HCT116 (cell line): ENCODE results near the gene ZBTB20. TPM values are rescaled to one million over a fixed set of nuclear protein-coding genes. Genes with fewer than 3 reads are reported as not detected.

Experiments used
- ATAC-seq: fragments of 200-7000 bp; cut with Tn5 transposase; 2 replicates; pipeline ENCODE4 v1.9.1; 2020; ENCODE audit warnings: mild to moderate bottlenecking, moderate library complexity
- BruUV-seq: library from RNA; stranded (reverse); fragments of 400-500 nt; replicated peaks from 2 replicates; lab custom pipeline; 2021; lab: Mats Ljungman, UMichigan
- CTCF ChIA-PET: fragments of 300-600 bp; sonication (Branson Sonifier 250); formaldehyde crosslinking; loops from one replicate; lab custom pipeline; 2021; ENCODE audit warnings: antibody characterized with exemption; lab: Charles Lee
- POLR2A ChIA-PET: fragments of 300-600, 350-600 bp; sonication (Branson Sonifier 250); formaldehyde crosslinking; loops from one replicate; lab custom pipeline; 2021; ENCODE audit warnings: antibody characterized with exemption; lab: Charles Lee
- RAD21 ChIA-PET, 2 experiments: fragments of 300-600 bp; sonication (Branson Sonifier 250); formaldehyde crosslinking; loops; one replicate each; lab custom pipeline; 2023; ENCODE audit warnings: low total read pairs in 2 of 2; ENCODE audit not compliant: uncharacterized antibody in 2 of 2, unreplicated experiment in 2 of 2, low non-redundant PET in 1 of 2; lab: Charles Lee
- DNase-seq: peaks from one replicate; pipeline ENCODE4 v3.0.0-alpha.2; 2010; ENCODE audit warnings: low read depth, low spot score
- H2AFZ ChIP-seq: fragments of 200-600 bp; shearing (Covaris generic), sonication (generic); 2 replicates; pipeline ENCODE4 v1.6.1; 2017; ENCODE audit warnings: low read depth, mixed run types, mixed read lengths, antibody characterized with exemption, low read length; ENCODE audit not compliant: poor library complexity, severe bottlenecking
- H3K27ac ChIP-seq: 2 replicates; pipeline ENCODE4 v1.5.1; 2012; ENCODE audit warnings: low read depth, low read length
- H3K27me3 ChIP-seq: fragments of 200-600 bp; sonication (generic); 2 replicates; pipeline ENCODE4 v1.6.1; 2016; ENCODE audit warnings: mixed run types, low read length, mixed read lengths; ENCODE audit not compliant: insufficient read depth
- H3K36me3 ChIP-seq, 2 experiments: fragments of 200-500 bp in 1 of 2; fragments of 200-600 bp in 1 of 2; sonication (Bioruptor generic) in 1 of 2; sonication (generic) in 1 of 2; 2 replicates each; pipeline versions ENCODE4 v1.5.1 to v1.6.1; 2014 to 2016; ENCODE audit warnings: low read length in 2 of 2, inconsistent platforms in 1 of 2, mixed read lengths in 1 of 2, mixed run types in 1 of 2; ENCODE audit not compliant: insufficient read depth in 2 of 2, control insufficient read depth in 1 of 2
- H3K4me1 ChIP-seq, 2 experiments: fragments of 200-600 bp in 1 of 2; sonication (generic) in 1 of 2; 2 replicates each; pipeline versions ENCODE4 v1.5.1 to v1.6.1; 2012 to 2017; ENCODE audit warnings: low read length in 2 of 2, inconsistent platforms in 1 of 2, mild to moderate bottlenecking in 1 of 2, mixed read lengths in 1 of 2, mixed run types in 1 of 2, moderate library complexity in 1 of 2; ENCODE audit not compliant: insufficient read depth in 2 of 2, control insufficient read depth in 1 of 2
- H3K4me2 ChIP-seq: fragments of 200-600 bp; sonication (generic); 2 replicates; pipeline ENCODE4 v1.6.1; 2017; ENCODE audit warnings: mixed run types, low read length, mixed read lengths
- H3K4me3 ChIP-seq, 2 experiments: fragments of 200-600 bp in 1 of 2; sonication (generic) in 1 of 2; replicated peaks in 1 of 2; 2 replicates each; pipeline ENCODE4 v1.5.1; 2011 to 2016; ENCODE audit warnings: low read length in 2 of 2, control low read depth in 1 of 2, low read depth in 1 of 2, mild to moderate bottlenecking in 1 of 2, mixed read lengths in 1 of 2, mixed run types in 1 of 2
- H3K79me2 ChIP-seq: fragments of 200-600 bp; sonication (generic); 2 replicates; pipeline ENCODE4 v1.6.1; 2017; ENCODE audit warnings: mild to moderate bottlenecking, mixed run types, low read length, moderate library complexity, mixed read lengths; ENCODE audit not compliant: insufficient read depth
- H3K9ac ChIP-seq: fragments of 200-600 bp; sonication (generic); 2 replicates; pipeline ENCODE4 v1.6.1; 2016; ENCODE audit warnings: low read length, mixed read lengths
- H3K9me2 ChIP-seq: fragments of 200-600 bp; sonication (generic), shearing (Covaris generic); 2 replicates; pipeline ENCODE4 v1.6.1; 2017; ENCODE audit warnings: mixed run types, mild to moderate bottlenecking, moderate library complexity; ENCODE audit not compliant: insufficient read depth
- H3K9me3 ChIP-seq, 2 experiments: fragments of 200-500 bp in 1 of 2; fragments of 200-600 bp in 1 of 2; sonication (Bioruptor generic) in 1 of 2; sonication (generic) in 1 of 2; 2 replicates each; pipeline ENCODE4 v1.6.1; 2014 to 2017; ENCODE audit warnings: low read length in 2 of 2, mixed read lengths in 2 of 2, inconsistent platforms in 1 of 2, low read depth in 1 of 2, mild to moderate bottlenecking in 1 of 2, mixed run types in 1 of 2, moderate library complexity in 1 of 2; ENCODE audit not compliant: control insufficient read depth in 1 of 2, insufficient read depth in 1 of 2
- H4K20me1 ChIP-seq: fragments of 200-600 bp; sonication (generic), shearing (Covaris generic); 2 replicates; pipeline ENCODE4 v1.6.1; 2017; ENCODE audit warnings: mixed run types, mild to moderate bottlenecking, moderate library complexity; ENCODE audit not compliant: insufficient read depth
- CEBPB ChIP-seq: IDR thresholded peaks from 2 replicates; pipeline ENCODE4 v1.6.1; 2012; ENCODE audit warnings: low read depth
- EZH2 ChIP-seq: fragments of 200-600 bp; sonication (generic); IDR thresholded peaks from 2 replicates; pipeline ENCODE4 v1.6.1; 2017; ENCODE audit warnings: antibody characterized with exemption, mixed run types
- MAX ChIP-seq: IDR thresholded peaks from 2 replicates; pipeline ENCODE4 v1.6.1; 2012
- POLR2AphosphoS5 ChIP-seq: IDR thresholded peaks from 2 replicates; pipeline ENCODE4 v1.6.1; 2011; ENCODE audit warnings: mild to moderate bottlenecking, low read depth, low read length, moderate library complexity
- RAD21 ChIP-seq: IDR thresholded peaks from 2 replicates; pipeline ENCODE4 v1.6.1; 2012; ENCODE audit warnings: low read depth, mild to moderate bottlenecking
- SIN3A ChIP-seq: IDR thresholded peaks from 2 replicates; pipeline ENCODE4 v1.6.1; 2012; ENCODE audit warnings: low read depth
- SP1 ChIP-seq: IDR thresholded peaks from 2 replicates; pipeline ENCODE4 v1.6.1; 2012; ENCODE audit warnings: low read depth
- YY1 ChIP-seq: IDR thresholded peaks from 2 replicates; pipeline ENCODE4 v1.6.1; 2011; ENCODE audit warnings: low read length, low read depth, moderate library complexity, mild to moderate bottlenecking; ENCODE audit not compliant: insufficient replicate concordance; ENCODE audit errors: extremely low read depth
- ZNF274 ChIP-seq: fragments of 200-500 bp; sonication (Bioruptor generic); IDR thresholded peaks from 2 replicates; pipeline ENCODE4 v1.6.1; 2014; ENCODE audit warnings: mild to moderate bottlenecking, low read depth, low read length, inconsistent platforms
- intact Hi-C: fragments of 100-400 bp; cut with micrococcal nuclease; formaldehyde crosslinking; loops from 2 replicates; pipeline ENCODE4 v1.10.0; 2022
- total RNA-seq: library from RNA; stranded (reverse); gene quantifications from one replicate; pipeline ENCODE4 v1.2.1, GENCODE V29; 2021; ENCODE audit not compliant: unreplicated experiment
- TF ChIP-seq, protein P1 (sequence below), 3 experiments: fragments of 200-600 bp in 1 of 3; sonication (generic) in 1 of 3; IDR thresholded peaks in 2 of 3; conservative IDR thresholded peaks in 1 of 3; 2 replicates each; pipeline ENCODE4 v1.5.1; 2012 to 2017; ENCODE audit warnings: low read depth in 2 of 3, low read length in 2 of 3, antibody characterized with exemption in 1 of 3, borderline replicate concordance in 1 of 3, control low read depth in 1 of 3, mild to moderate bottlenecking in 1 of 3, mixed read lengths in 1 of 3, mixed run types in 1 of 3, moderate library complexity in 1 of 3; ENCODE audit not compliant: insufficient read depth in 1 of 3

ZBTB20 gene
- total RNA-seq, 1 experiment from 2014 or later, result 42.1 TPM

DNA sequence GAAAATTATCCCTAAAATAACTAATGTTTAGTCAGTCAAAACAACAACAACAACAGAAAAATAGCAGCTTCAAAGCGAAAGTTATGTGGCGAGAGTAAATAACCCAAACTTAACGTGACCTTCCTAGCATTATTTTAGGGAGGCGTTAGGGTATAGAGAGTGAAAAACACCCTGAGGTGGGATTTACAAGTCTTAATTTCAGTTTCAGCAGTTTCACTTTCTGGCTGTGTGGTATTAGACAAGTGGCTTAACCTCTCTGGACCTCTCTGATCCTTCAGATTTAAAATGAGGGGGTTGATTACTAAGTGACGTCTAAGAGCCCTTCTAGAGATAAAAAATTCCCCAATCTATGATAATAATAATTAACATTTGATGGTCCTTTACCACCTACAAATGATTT lies 291.2 kb downstream of the ZBTB20 start:
- RAD21 ChIA-PET, result no interaction called here
- H2AFZ ChIP-seq, result no peak overlapping the region
- TF ChIP-seq ZNF274, result no peak
- no peak for TF ChIP-seq MAX
- TF ChIP-seq, protein P1, sequence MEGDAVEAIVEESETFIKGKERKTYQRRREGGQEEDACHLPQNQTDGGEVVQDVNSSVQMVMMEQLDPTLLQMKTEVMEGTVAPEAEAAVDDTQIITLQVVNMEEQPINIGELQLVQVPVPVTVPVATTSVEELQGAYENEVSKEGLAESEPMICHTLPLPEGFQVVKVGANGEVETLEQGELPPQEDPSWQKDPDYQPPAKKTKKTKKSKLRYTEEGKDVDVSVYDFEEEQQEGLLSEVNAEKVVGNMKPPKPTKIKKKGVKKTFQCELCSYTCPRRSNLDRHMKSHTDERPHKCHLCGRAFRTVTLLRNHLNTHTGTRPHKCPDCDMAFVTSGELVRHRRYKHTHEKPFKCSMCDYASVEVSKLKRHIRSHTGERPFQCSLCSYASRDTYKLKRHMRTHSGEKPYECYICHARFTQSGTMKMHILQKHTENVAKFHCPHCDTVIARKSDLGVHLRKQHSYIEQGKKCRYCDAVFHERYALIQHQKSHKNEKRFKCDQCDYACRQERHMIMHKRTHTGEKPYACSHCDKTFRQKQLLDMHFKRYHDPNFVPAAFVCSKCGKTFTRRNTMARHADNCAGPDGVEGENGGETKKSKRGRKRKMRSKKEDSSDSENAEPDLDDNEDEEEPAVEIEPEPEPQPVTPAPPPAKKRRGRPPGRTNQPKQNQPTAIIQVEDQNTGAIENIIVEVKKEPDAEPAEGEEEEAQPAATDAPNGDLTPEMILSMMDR (IDR thresholded peaks at IDR 0.05 in 2 of 3, conservative IDR thresholded peaks at IDR 0.05 in 1 of 3; ENCODE audit: borderline replicate concordance in 1 of 3, insufficient read depth in 1 of 3, low read depth in 2 of 3, low read length in 2 of 3), result no peak
- TF ChIP-seq YY1, result no peak
- no peak for TF ChIP-seq EZH2
- no peak for TF ChIP-seq SP1
- no peak for TF ChIP-seq RAD21
- TF ChIP-seq CEBPB, result no peak
- no peak for TF ChIP-seq POLR2AphosphoS5
- no peak for TF ChIP-seq SIN3A

More for the DNA sequence above, 291.2 kb downstream of the ZBTB20 start:
- POLR2A ChIA-PET, result no interaction called here
- Histone ChIP-seq H3K4me1 (peaks cover 0 to 3% of the 10 kb centered on the region in 2 experiments; a peak in 2 of 4 replicates), H3K79me2 (no peaks in the 10 kb centered on the region), H3K27ac (no peak overlapping the region), H3K4me2 (no peak overlapping the region), H4K20me1 (no peaks in the 10 kb centered on the region), H3K9me3 (no peaks in the 10 kb centered on the region), H3K27me3 (no peaks in the 10 kb centered on the region), H3K4me3 (no peak overlapping the region), H3K9ac (no peak overlapping the region), H3K36me3 (no peaks in the 10 kb centered on the region), H3K9me2 (no peaks in the 10 kb centered on the region)
- CTCF ChIA-PET, result no interaction called here
- intact Hi-C loops, result no loop called here
- ATAC-seq (no peak), DNase-seq (no peak)
- no TSS peak for BruUV-seq
